Panc1 (cell line): ENCODE data around the gene GAL3ST2. TPM values are rescaled to one million over a fixed set of nuclear protein-coding genes. Genes with fewer than 3 reads are reported as not detected.
A peak's percentile ranks its signal among the peaks of the same experiment; 100 is the strongest.
"Not testable (repeated sequence)": the region's sequence is repeated elsewhere in the genome, so short reads cannot be mapped to it uniquely, and the experiment has no call there.

Source experiments
- ATAC-seq: fragments of 200-7000 bp; cut with Tn5 transposase; 2 replicates; pipeline ENCODE4 v1.9.1; 2020; ENCODE audit warnings: mild to moderate bottlenecking, moderate library complexity
- BruUV-seq: library from RNA; stranded (reverse); fragments of 400-500 nt; replicated peaks from 2 replicates; lab custom pipeline; 2021; lab: Mats Ljungman, UMichigan
- CTCF ChIA-PET: fragments of 300-600 bp; sonication (Branson Sonifier 250); formaldehyde crosslinking; loops from one replicate; lab custom pipeline; 2022; ENCODE audit warnings: antibody characterized with exemption; lab: Charles Lee
- POLR2A ChIA-PET: fragments of 300-600 bp; sonication (Branson Sonifier 250); formaldehyde crosslinking; loops from one replicate; lab custom pipeline; 2022; ENCODE audit warnings: antibody characterized with exemption; lab: Charles Lee
- DNase-seq: peaks from one replicate; pipeline ENCODE4 v3.0.0-alpha.2; 2010; ENCODE audit warnings: low read depth, low spot score
- H3K27ac ChIP-seq: 2 replicates; pipeline ENCODE4 v1.5.1; 2011; ENCODE audit warnings: mild to moderate bottlenecking, low read length, inconsistent platforms
- H3K27me3 ChIP-seq: fragments of 200-500 bp; sonication (Bioruptor generic); 2 replicates; pipeline ENCODE4 v1.6.0; 2014; ENCODE audit warnings: low read length, inconsistent platforms; ENCODE audit not compliant: control insufficient read depth, insufficient read depth
- H3K36me3 ChIP-seq: fragments of 200-500 bp; sonication (Bioruptor generic); 2 replicates; pipeline ENCODE4 v1.5.1; 2014; ENCODE audit warnings: inconsistent platforms, mild to moderate bottlenecking, low read length, moderate library complexity; ENCODE audit not compliant: control insufficient read depth, insufficient read depth
- H3K4me1 ChIP-seq: 2 replicates; pipeline ENCODE4 v1.5.1; 2011; ENCODE audit warnings: inconsistent platforms, mild to moderate bottlenecking, low read length, moderate library complexity; ENCODE audit not compliant: control insufficient read depth, insufficient read depth
- H3K4me3 ChIP-seq, 2 experiments: 2 replicates each; pipeline ENCODE4 v1.5.1; 2011 to 2012; ENCODE audit warnings: low read depth in 2 of 2, low read length in 2 of 2, mild to moderate bottlenecking in 2 of 2, inconsistent platforms in 1 of 2, moderate library complexity in 1 of 2
- H3K9me3 ChIP-seq: fragments of 200-500 bp; sonication (Bioruptor generic); 2 replicates; pipeline ENCODE4 v1.5.1; 2014; ENCODE audit warnings: low read depth, mild to moderate bottlenecking, inconsistent platforms, low read length, moderate library complexity; ENCODE audit not compliant: control insufficient read depth, insufficient read depth
- POLR2AphosphoS5 ChIP-seq: IDR thresholded peaks from 2 replicates; pipeline ENCODE4 v1.6.1; 2012; ENCODE audit warnings: mild to moderate bottlenecking, low read depth, low read length, moderate library complexity
- SIN3A ChIP-seq: IDR thresholded peaks from 2 replicates; pipeline ENCODE4 v1.6.1; 2012; ENCODE audit warnings: low read depth, mild to moderate bottlenecking, low read length, moderate library complexity, borderline replicate concordance; ENCODE audit not compliant: insufficient read depth
- TCF7L2 ChIP-seq: IDR thresholded peaks from 2 replicates; pipeline ENCODE4 v1.6.1; 2011; ENCODE audit warnings: mild to moderate bottlenecking, low read depth, low read length, inconsistent platforms
- in situ Hi-C: cut with HindIII; loops from 2 replicates; pipeline ENCODE4 v1.10.0; 2016; ENCODE audit warnings: low sequenced_read_pairs, low pct_unique_long_range_greater_than_20kb
- intact Hi-C: fragments of 100-400 bp; cut with micrococcal nuclease; formaldehyde crosslinking; loops from one replicate; pipeline ENCODE4 v1.10.0; 2022; ENCODE audit not compliant: unreplicated experiment
- total RNA-seq: library from RNA; stranded (reverse); gene quantifications from one replicate; pipeline ENCODE4 v1.2.1, GENCODE V29; 2021; ENCODE audit not compliant: unreplicated experiment
- TF ChIP-seq, protein P1 (sequence below): fragments of 450-650 bp; IDR thresholded peaks from 2 replicates; pipeline ENCODE4 v1.5.1; 2017; ENCODE audit warnings: mild to moderate bottlenecking
- TF ChIP-seq, protein P2 (sequence below), 2 experiments: IDR thresholded peaks; 2 replicates each; pipeline ENCODE4 v1.6.1; 2011 to 2012; ENCODE audit warnings: low read depth in 2 of 2, control low read depth in 1 of 2, low read length in 1 of 2, mild to moderate bottlenecking in 1 of 2, moderate library complexity in 1 of 2; ENCODE audit not compliant: insufficient read depth in 1 of 2

Gene GAL3ST2
- total RNA-seq, 1 experiment from 2014 or later: 1.6 TPM

DNA sequence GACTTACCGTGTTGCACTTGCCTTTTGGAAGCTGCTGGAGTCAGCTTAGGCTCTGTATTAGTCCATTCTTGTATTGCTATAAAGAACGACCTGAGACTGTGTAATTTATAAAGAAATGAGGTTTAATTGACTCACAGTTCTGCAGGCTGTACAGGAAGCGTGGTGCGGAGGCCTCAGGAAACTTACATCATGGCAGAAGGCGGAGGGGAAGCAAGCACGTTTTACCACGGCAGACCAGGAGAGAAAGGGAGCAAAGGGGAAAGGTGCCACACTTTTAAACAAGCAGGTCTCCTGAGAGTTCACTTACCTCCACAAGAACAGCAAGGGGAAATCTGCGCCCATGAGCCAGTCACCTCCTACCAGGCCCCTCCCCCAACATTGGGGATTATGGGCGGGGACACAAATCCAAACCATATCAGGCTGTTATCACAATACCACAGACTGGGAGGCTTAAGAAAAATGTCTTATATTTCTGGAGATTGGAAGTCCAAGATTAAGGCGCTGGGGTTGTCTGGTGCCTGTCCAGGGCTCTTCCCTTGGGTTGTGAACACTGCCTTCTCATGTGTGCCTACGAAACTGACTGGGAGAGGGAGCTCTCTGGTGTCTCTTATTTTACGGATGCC lies 45.8 kb upstream of the GAL3ST2 start:
- no TSS peak for BruUV-seq
- in situ Hi-C loops: no loop called here
- POLR2A ChIA-PET: no interaction called here

DNA sequence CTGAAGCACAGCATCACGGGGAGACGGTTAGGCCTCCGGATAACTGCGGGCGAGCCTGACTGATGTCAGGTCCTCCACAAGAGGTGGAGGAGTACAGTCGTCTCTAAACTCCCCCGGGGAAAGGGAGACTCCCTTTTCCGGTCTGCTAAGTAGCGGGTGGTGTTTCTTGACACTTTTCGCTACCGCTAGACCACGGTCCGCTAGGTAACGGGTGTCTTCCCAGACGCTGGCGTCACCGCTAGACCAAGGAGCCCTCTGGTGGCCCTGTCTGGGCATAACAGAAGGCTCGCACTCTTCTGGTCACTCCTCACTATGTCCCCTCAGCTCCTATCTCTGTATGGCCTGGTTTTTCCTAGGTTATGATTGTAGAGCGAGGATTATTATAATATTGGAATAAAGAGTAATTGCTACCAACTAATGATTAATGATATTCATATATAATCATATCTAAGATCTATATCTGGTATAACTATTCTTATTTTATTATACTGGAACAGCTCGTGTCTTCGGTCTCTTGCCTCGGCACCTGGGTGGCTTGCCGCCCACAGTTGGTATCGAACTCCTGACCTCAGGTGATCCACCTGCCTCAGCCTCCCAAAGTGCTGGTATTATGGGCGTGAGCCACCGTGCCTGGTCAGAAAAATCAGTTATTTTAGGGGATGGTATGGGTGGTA lies 44.0 kb upstream of the GAL3ST2 start:
- H3K36me3 ChIP-seq, H3K4me1 ChIP-seq, in situ Hi-C loops, ATAC-seq, BruUV-seq, H3K27me3 ChIP-seq, H3K27ac ChIP-seq, POLR2A ChIA-PET, H3K4me3 ChIP-seq, H3K9me3 ChIP-seq, DNase-seq: not testable (repeated sequence)
- CTCF ChIA-PET: interaction anchor here (0.7 kb wide), 1 partner anchor 65 kb away, joined by 3 read pairs; no protein-coding TSS in a partner anchor
- intact Hi-C loops: loop anchor here (10.0 kb wide), 1 partner anchor 142 kb away; no protein-coding TSS in a partner anchor
- TF ChIP-seq, protein P1, sequence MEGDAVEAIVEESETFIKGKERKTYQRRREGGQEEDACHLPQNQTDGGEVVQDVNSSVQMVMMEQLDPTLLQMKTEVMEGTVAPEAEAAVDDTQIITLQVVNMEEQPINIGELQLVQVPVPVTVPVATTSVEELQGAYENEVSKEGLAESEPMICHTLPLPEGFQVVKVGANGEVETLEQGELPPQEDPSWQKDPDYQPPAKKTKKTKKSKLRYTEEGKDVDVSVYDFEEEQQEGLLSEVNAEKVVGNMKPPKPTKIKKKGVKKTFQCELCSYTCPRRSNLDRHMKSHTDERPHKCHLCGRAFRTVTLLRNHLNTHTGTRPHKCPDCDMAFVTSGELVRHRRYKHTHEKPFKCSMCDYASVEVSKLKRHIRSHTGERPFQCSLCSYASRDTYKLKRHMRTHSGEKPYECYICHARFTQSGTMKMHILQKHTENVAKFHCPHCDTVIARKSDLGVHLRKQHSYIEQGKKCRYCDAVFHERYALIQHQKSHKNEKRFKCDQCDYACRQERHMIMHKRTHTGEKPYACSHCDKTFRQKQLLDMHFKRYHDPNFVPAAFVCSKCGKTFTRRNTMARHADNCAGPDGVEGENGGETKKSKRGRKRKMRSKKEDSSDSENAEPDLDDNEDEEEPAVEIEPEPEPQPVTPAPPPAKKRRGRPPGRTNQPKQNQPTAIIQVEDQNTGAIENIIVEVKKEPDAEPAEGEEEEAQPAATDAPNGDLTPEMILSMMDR: peak; percentile 92

More for the DNA sequence above, 45.8 kb upstream of the GAL3ST2 start:
- no peaks in the 10 kb centered on the region for H3K4me1 ChIP-seq
- no peak overlapping the region for H3K27ac ChIP-seq
- H3K36me3 ChIP-seq: no peaks in the 10 kb centered on the region
- intact Hi-C loops: loop anchor here (10.0 kb wide), 1 partner anchor 144 kb away; no protein-coding TSS in a partner anchor
- ATAC-seq (no peak), DNase-seq (no peak)
- CTCF ChIA-PET: no interaction called here
- TF ChIP-seq, protein P1: no peak
- no peak for TF ChIP-seq TCF7L2
- H3K4me3 ChIP-seq: no peak overlapping the region
- H3K9me3 ChIP-seq: no peaks in the 10 kb centered on the region
- no peaks in the 10 kb centered on the region for H3K27me3 ChIP-seq

DNA sequence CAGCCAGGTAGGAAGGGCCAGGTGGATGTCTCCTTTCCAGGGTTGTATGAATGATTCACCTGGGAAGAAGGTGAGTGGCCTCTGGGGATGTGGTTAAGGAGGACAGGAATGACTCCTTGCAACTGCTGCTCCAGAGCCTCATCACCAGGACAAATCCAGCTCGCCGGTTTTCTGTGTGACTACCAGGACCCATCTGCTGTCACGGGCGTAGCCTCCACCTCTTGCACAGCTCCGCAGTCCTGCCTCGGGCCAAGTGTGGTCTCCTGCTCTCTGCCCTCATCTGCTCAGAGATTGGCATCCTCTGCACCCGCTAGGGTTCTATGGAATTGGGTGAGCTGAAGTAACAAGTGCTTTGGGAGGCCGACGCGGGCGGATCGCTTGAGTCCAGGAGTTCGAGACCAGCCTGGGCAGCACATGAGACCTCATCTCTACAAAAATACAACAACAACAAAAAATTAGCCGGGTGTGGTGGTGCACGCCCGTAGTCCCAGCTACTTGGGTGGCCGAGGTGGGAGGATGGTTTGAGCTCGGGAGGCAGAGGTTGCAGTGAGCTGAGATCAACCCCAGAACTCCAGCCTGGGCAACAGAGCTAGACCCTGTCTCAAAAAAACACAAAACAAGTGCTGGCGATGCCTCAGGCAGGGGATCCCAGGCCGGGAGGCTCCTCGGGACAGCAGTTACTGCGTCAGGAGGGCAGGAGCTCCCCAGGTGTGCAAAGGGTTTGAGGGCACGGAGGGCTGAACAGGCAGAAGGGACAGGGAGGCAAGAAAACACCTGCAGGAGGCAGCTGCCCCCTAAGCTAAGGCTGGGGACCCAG lies 43.0 kb upstream of the GAL3ST2 start:
- peak overlapping the region; percentile 56 for H3K27ac ChIP-seq
- DNase-seq (no peak), ATAC-seq (peak; percentile 1; the same call in 1 of the 2 replicates)
- TF ChIP-seq, protein P2, sequence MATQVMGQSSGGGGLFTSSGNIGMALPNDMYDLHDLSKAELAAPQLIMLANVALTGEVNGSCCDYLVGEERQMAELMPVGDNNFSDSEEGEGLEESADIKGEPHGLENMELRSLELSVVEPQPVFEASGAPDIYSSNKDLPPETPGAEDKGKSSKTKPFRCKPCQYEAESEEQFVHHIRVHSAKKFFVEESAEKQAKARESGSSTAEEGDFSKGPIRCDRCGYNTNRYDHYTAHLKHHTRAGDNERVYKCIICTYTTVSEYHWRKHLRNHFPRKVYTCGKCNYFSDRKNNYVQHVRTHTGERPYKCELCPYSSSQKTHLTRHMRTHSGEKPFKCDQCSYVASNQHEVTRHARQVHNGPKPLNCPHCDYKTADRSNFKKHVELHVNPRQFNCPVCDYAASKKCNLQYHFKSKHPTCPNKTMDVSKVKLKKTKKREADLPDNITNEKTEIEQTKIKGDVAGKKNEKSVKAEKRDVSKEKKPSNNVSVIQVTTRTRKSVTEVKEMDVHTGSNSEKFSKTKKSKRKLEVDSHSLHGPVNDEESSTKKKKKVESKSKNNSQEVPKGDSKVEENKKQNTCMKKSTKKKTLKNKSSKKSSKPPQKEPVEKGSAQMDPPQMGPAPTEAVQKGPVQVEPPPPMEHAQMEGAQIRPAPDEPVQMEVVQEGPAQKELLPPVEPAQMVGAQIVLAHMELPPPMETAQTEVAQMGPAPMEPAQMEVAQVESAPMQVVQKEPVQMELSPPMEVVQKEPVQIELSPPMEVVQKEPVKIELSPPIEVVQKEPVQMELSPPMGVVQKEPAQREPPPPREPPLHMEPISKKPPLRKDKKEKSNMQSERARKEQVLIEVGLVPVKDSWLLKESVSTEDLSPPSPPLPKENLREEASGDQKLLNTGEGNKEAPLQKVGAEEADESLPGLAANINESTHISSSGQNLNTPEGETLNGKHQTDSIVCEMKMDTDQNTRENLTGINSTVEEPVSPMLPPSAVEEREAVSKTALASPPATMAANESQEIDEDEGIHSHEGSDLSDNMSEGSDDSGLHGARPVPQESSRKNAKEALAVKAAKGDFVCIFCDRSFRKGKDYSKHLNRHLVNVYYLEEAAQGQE (IDR thresholded peaks at IDR 0.05; ENCODE audit: insufficient read depth in 1 of 2, low read depth in 2 of 2, low read length in 1 of 2): no peak
- TF ChIP-seq TCF7L2 (no peak), POLR2AphosphoS5 (no peak), SIN3A (no peak)
- TF ChIP-seq, protein P1: no peak
- POLR2A ChIA-PET: interaction anchor here (1.2 kb wide), 1 partner anchor 32 kb away, joined by 3 read pairs; no protein-coding TSS in a partner anchor
- in situ Hi-C loops: no loop called here
- H3K4me1 ChIP-seq: peaks cover 4% of the 10 kb centered on the region; the same call in 1 of the 2 replicates
- peak overlapping the region; percentile 64 to 83 for H3K4me3 ChIP-seq
- H3K27me3 ChIP-seq: no peaks in the 10 kb centered on the region
- CTCF ChIA-PET: interaction anchor here (0.6 to 1.0 kb wide), 3 partner anchors 47 to 145 kb away, joined by 3 to 4 read pairs (median 4); partner anchors contain the start of gene DTYMK
- no peaks in the 10 kb centered on the region for H3K9me3 ChIP-seq
- BruUV-seq: no TSS peak
- intact Hi-C loops: loop anchor here (10.0 kb wide), 1 partner anchor 141 kb away; no protein-coding TSS in a partner anchor
- H3K36me3 ChIP-seq: no peaks in the 10 kb centered on the region
